HG03521 (cell line): ENCODE measurements around the gene MYO9B.

Experiments used
- ATAC-seq: cut with Tn5 transposase; IDR thresholded peaks from one replicate; pipeline ENCODE4 v1.9.1; 2021; ENCODE audit warnings: mild to moderate bottlenecking, moderate library complexity; ENCODE audit not compliant: unreplicated experiment

Gene MYO9B

DNA sequence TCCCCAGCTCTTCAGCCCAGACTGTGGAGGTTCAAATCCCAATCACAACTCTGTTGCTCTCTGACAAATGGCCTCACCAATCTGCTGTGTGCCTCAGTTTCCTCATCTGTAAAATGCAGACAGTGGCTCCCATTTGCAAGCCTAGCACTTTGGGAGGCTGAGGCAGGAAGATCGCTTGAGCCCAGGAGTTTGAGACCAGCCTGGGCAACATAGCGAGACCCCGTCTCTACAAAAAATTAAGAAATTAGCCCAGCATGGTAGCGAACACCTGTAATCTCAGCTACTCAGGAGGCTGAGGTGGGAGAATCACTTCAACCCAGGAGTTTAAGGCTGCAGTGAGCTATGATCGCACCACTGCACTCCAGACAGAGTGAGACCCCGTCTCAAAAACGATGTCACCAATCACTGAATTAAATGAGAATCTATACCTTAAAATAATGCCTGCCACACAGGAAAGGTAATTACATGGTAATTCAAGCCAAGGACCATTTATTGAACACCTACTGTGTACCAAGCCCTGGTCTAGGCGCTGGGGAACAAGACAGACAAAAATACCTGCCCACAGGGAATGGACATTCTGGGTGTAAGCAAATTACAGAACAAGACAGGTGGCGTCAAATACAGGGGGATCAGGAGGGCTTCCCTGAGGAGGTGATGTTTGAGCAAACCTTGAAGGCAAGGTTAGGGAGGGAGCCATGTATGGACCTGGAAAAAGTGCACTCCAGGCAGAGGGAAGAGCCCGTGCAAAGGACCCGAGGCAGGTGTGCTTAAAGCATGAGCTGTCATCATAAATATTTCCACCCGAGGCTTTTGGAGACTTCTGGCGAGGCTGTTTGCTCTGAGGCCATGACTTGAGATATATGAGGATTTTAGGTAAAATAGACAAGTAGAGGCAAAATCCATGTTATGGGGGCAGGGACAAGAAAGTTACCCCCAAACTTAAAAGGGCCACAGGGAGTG is 162.4 kb downstream of the MYO9B start:
- no peak for ATAC-seq

DNA sequence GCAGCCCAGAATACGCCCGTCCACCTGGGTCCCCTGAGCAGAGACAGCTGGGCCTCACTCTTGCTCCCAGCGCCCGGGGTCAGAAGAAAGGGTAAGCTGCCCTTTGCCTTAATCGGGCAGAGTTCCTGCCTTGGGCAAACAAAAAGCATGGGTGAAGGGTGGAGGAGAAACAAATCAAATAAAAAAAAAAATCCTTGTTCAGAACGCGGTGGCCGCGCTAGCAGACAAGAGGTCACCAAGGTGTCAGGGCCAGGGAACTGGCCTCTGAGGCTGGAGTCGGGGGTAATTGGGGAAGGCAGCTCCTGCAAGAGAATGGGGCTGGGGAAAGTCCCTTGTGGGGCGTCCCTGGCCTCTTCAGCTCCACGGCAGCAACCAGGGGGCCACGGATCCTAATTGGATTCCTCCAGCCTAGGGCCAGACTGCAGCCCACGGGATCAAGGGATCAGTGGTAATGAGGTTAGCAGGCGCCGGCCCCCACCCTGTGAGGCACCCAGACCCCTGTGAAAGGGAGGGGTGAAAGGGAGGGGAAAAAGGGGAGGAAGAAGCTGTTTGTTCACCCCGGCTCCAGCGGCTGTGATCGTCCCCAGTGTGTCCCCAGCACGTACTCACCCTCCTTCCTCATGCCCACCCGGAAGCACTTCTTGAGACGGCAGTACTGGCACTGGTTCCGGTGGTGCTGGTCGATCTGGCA is 164.6 kb downstream of the MYO9B start:
- no peak for ATAC-seq

DNA sequence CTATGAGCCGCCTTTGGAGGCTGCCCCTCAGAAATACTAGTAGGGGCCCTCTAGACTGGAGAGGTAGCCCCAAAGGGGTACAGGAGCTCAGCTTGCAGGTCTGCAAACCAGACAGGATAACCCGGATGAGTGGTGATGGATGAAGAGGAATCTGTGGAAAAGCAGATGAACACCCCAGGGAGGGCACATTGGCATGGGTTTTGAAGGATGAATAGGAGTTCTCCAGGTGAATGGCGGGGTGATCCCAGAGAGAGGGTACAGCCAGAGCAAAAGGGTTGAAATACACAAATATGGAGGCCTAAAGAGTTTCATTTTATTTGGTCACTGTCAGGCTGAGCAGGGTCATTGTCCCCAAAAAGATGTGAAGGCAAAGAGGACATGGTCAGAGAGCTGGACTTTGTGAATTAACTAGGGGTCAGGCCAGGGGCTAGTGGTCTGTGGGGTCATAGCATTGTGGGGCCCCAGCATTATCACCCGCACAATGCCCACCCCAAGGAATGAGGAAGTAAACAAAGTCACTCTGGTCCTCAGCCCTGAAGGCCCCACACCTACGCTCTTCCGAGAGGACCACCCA is 165.3 kb downstream of the MYO9B start:
- ATAC-seq: no peak

DNA sequence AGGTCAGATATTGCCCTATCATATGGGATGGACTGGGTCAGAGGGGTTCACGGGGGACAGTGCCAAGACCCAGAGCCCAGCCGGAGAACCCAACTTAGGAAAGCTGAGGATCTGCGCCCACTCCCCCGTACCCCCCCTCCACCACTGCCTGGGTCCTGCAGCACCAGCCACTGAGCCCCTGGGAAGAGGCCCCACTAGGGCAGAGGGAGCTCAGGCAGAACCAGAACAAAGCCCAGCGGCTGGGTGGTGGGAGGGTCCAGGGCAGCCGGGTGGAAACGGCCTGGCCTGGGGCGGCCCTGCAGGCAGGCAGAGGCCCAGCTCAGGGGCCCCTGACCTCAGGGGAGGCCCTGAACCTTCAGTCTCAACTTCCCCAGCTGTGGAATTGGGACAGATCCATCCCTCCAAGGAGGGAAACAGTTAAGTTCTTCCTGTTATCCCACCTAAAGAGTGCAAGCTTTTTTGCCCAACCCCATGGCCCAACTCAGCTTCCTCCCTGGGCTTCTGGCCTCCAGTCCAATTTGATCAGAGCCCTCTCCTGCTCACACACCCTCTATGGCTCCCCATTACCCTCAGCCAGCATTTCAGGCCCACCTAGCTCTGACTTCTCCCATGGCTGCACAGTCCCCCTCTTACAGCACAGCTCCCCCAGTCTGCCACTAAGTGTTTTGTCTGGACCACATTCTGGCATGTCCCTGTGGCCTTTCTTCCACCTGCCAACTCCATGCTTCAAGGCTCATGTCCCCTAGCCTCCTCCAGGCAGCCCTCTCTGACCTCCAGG is 167.0 kb downstream of the MYO9B start:
- no peak for ATAC-seq

DNA sequence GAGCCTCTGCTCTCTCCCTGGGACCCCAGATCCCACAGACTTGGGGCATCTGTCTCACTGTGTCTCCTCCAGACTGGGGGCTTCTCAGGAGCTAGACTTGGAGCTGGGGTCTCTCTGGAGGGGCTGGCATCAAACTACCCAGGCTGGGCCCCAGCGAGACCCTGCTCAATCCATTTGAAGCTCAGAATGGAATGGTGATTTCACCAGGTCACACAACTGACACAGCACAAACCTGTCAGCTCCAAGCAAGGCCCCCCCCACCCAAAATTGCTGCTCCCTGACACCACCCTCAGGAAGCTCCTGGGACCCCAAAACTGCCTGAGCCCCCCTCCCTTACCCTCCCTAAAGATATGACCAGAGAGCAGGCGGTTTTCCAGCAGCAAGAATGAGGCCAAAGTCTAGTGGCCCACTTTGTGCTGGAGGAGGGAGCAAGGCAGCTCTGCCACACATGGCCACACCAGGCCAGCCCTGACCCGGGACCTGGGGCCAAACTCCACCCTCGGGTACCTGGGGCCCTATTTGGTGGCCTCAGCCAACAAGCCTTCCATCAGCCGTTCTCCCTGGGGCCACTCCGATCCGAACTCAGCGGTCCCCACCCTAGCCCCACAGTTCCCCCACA is 167.7 kb downstream of the MYO9B start:
- ATAC-seq: no peak

DNA sequence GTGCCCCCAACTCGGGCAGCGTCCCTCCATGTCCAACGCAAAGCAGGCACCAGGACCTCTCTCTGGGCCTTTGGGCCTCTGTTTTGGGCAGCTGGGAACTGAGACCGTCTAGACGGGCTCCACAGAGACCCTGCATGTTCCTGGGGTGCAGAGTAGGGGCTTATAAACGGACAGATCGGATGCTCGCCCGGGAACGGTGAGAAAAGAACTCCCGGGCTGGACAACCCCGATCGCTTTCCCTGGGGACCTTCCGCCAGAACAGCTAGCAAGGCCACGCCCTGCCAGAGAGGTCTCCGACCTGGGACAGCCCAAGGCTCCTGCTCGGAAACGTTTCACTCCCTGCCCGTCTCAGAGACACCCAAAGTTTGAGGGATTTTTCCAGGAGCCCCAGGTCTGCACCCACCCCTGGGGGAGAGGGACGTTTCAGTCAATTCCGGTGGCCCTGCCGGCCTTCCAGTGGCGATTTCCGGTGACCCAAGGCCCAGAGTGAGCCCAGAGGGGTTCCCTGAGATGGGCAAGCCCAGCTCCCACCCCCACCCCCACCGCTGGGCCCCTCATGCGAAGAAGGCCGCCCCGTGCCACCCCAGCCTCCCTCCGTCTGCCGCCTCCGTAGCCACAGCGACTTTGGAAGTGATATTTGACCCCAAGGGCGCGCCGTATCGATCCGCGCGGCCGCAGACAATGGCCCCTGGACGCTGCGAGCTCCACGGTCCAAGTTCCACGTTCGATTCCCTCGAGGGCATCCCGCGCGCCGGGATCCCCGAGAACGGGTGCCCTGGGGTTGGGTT is 168.4 kb downstream of the MYO9B start:
- ATAC-seq: no peak

DNA sequence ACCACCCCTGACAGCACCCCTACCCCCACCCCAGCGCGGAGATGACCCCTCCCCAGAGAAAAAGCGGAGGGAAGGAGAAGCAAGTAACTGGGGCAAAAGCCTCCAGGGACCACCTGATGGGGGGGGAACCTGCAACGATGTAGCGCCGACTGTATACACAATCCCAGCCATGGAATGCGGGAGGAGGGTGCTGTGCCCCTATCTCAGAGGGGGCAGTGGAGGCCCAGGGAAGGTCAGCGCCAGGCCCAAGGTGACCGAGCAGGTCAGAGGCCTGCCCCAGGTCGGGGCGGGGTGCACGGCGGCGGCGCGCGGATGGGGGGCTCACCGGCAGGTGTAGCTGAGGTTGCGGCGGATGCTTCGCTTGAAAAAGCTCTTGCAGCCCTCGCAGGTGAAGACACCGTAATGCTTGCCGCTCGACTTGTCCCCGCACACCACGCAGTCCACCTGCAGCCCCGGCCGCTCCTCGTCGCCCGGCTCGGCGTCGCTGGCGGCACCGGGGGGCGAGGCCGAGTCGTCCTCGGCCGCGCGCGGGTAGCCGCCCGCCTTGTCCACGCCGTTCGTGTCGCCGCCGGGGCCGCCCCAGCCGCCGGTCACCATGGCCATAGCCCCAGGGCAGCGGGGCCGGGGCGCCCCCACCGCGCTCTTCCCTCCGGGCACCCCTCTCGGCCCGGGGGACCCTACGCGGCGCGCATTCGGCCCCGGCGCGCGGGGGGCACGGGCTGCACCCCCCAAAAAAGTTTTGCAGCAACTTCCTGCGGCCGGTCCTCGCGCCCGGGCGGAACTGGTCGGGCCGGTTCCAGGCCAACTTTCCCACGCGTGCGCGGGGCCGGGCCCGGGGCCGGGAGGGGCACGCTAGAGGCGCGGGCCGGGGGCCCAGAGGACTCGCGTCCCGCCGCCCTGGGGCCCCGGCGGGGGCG is 169.3 kb downstream of the MYO9B start:
- peak; percentile 3 for ATAC-seq

DNA sequence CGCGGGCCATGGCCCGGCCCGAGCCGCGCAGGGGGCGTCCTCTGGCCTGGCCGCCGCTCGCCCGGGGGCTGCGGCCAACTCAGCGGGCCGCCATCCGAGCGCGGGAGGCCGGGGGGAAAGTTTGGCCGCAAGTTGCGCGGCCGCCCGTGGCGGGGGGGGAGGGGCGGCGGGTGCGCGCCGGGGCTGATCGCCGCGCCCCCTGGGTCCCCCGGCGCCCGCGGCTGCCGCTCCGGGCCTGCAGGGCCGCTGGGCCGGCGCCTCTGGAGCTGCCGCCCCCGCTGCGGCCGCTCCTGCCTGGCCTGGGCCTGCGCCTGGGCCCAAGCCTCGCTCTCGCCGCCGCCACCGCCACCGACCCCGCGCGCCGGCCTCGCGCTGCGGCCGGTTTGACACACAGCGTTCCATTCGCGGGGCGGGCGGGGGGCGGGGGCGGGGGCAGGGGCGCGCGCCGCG is 170.0 kb downstream of the MYO9B start, which contains the start of gene NR2F6:
Gene NR2F6 (minus strand): TSS at position 385 of the 450 bp plus-strand sequence. CDS start 699 bp downstream, outside the sequence.
- ATAC-seq: peak; percentile 9

DNA sequence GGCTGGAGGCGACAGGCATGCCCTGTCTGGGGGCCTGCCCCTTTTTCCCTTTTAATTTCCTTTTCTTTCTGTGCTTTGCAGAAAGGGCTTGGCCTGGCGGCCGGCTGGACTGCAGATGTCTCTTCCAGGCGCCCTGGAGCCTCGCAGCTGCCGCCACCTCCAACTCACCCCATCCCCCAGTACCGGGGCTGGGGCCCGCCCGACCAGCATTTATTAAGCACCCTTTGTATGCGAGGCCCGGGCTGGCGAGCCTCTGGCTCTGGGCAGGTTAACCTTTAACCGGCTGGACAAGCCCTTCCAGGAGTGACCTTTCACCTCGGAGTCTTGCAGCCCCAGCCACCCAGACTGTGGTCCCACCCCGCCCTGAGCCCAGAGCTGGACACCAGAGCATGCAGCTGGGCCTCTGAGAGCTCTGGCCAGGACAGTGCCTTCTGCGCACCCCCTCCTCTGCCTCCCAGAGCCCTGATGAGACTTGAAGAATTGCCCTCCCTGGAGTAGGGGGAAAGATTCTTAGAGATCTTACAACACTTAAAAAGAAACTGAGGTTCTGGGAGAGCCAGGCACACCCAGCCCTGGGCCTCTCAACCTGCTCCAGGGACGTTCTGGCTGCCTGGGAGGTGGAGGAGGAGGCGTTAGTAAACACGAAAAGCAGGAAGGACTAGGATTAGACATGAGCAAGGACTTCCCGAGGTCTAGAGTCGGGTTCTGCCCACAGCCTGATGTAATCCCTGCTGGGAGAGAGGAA is 171.3 kb downstream of the MYO9B start:
- ATAC-seq: no peak

DNA sequence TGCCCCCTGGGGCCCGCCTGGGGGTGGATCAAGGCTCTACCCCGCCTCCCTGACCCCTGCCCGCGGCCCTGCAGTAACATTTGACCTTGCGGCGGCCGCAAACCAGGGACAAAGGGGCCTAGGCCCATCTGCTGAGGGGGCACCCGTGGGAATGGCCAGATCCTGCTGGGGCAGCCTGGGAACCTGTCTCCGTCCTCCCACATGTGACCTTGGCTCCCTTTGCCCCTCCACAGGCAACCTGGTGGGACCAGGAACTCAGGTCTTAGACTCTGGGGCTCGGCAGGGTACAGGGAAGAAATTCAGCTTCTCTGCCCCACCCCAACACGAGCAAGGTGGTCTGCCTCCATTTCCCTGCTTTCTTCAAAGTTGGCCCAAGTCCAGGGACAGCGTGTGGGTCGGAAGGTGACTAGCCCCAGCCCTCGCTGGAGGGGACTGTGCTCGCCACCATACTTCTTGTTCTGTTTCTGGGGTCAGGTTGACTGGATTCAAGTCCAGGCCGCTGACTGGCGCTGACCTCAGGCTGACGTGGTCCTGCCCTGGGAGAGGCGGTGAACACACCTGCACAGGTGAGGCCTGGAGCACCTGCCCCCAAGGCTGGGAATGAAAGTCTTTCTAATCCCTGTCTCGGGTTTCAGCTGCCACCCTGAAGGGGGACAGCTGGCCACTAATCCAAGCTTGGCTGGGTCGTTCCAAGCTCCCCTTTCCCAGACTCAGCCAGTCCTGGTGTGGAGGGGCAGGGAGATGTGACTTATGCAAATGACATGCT is 172.6 kb downstream of the MYO9B start:
- ATAC-seq: no peak

DNA sequence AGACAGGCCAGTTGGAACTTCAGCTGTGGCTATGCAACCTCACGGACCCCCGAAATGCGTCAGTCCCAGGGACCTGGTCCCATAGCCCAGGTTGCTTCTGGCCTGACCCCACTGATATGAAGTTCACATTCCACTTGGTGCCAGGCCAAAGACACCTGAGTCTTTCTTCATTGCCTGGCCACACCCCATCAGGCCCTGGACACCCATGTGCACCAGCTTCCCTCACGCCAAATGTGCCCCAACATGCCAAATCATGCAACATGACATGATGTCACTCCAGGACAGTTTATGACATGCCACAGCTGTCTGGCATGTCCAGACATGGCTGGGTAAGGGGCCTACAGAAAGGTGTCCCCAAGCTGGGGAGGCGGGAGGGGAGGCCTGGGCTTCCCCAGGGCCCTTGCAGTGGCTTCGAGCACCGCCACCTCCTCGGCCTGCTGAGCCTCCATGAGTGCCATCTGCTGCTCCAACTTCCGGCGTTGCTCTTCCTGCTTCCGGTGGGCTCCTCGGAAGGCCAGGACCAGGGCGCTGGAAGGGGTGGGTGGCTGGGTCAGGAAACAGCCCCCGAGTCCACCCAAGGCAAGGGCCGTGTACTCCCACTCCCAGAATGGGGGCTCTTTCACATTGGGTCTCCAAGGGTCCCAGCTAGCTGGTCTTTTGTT is 174.4 kb downstream of the MYO9B start:
- no peak for ATAC-seq

DNA sequence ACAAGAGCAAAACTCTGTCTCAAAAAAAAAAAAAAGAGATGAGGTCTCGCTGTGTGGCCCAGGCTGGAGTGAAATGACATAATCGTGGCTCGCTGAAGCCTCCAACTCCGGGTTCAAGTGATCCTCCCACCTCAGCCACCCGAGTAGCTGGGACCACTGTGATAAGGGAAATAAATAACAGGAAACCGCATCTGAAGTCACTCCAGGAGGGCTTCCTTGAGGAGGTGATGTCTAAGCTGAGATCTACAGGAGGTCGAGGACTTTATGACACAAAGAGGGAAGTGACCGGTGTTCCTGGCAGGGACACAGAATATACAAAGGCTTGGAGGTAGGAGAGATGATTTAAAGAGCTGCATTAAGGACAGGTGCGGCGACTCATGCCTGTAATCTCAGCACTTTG is 179.1 kb downstream of the MYO9B start:
- ATAC-seq: no peak

DNA sequence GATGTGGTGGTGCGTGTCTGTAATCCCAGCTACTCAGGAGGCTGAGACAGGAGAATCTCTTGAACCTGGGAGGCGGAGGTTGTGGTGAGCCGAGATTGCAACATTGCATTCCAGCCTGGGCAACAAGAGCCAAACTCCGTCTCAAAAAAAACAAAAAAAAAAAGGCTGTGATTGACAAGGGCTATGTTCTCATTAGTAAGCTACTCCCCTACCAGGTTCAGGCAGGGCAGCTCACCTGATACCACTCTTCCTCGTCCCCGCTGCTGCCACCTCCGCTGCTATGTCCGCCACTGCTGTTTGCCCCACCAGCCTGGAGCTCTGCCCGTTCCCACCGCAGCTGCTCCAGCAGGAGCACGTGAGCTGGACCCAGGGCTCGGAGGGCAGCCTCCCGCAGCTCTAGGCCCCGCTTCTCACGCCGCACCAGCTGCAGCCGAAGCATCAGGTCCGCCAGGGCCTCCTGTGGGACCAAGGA is 179.6 kb downstream of the MYO9B start:
- no peak for ATAC-seq

DNA sequence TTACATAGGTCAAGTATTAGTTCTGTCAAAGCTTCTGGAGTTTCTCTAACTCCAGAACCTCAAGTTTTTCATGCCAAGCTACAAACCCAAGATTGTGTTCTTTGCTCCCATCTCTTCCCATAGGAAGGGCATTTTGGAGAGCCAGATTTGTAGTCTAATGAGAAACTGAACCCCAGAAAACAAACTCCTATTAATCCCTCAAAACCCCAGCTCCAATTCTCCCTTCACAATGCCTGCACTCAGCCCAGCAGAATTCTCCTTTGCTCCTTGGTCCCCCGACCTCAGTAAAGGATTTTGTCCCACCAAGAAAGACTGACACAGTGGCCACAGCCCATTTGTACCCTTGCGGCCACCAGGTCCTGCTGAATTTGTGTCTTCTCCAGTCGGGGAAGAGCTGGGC is 180.6 kb downstream of the MYO9B start:
- no peak for ATAC-seq

DNA sequence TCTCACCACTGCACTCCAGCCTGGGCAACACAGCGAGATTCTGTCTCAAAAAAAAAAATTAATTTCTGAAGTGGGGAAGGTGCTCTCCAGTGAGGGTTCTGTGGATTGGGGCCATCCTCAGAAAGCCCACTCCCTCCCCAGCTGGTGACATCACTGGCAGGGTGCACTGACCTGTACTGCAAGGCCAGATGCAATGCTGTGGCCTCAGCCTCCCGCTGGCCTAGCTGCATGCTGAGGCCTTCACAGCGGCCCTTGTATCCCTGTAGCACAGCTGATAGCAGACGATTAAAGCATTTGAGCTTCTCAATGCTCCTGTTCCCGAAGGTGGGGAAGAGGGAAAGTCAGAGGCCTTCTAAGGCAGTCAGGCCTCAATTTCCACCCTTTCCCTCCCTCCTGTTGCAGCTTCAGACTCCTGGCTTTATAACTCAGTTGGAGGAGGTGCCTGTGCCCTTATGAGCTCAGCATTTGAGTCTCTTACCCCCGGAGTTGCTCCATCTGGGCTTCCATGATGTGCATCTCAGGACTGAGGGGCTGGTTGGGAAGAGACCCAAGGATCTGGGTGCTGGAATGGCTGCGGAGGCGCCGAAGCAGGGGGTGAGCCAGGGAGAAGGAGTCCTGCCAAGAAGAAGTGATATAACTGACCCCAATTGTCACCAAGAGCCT is 183.7 kb downstream of the MYO9B start:
- no peak for ATAC-seq

DNA sequence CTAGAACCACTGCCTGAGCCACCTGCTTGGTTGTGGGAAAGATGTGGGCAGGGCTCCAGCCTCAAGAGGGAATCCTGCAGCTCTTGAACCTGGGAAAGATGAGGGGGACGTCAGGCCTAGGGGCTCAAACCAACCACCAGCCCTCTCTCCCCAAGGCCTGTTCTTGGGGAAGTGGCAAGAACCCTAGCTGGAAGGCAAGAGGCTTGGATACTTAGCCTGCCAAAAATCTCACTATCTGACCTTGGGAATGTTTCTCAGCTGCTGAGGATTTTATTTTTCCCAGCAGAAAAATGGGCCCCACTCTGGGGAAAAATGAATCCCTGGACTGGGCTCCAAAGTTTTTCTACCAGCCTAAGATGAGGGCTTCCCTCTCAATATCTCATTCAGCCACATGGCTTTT is 184.4 kb downstream of the MYO9B start:
- ATAC-seq: no peak
